Endodermal cell (in vitro differentiated cells): ENCODE results near the gene ULBP1. TPM values are rescaled to one million over a fixed set of nuclear protein-coding genes. Genes with fewer than 3 reads are reported as not detected.
"Not testable (repeated sequence)": the region's sequence is repeated elsewhere in the genome, so short reads cannot be mapped to it uniquely, and the experiment has no call there.

Source experiments
- DNase-seq: peaks from one replicate; pipeline ENCODE4 v3.0.0-alpha.2; 2017
- H3K27ac ChIP-seq: 2 replicates; pipeline ENCODE4 v1.5.1; 2013; ENCODE audit warnings: mild to moderate bottlenecking, low read depth, low read length, moderate library complexity
- H3K27me3 ChIP-seq: 2 replicates; pipeline ENCODE4 v1.6.1; 2013; ENCODE audit warnings: mild to moderate bottlenecking, low read length, moderate library complexity; ENCODE audit not compliant: insufficient read depth, control insufficient read depth, poor library complexity, severe bottlenecking
- H3K36me3 ChIP-seq: 2 replicates; pipeline ENCODE4 v1.7.0; 2013; ENCODE audit warnings: mild to moderate bottlenecking, low read length, moderate library complexity; ENCODE audit not compliant: control insufficient read depth, insufficient read depth
- H3K4me1 ChIP-seq: one replicate; pipeline ENCODE4 v1.7.0; 2013; ENCODE audit warnings: low read length; ENCODE audit not compliant: control insufficient read depth, insufficient read depth
- H3K4me3 ChIP-seq: 2 replicates; pipeline ENCODE4 v1.5.1; 2013; ENCODE audit warnings: mild to moderate bottlenecking, low read length, moderate library complexity
- H3K9ac ChIP-seq: 2 replicates; pipeline ENCODE4 v1.6.1; 2013; ENCODE audit warnings: mild to moderate bottlenecking, low read length, moderate library complexity; ENCODE audit not compliant: poor library complexity, severe bottlenecking; ENCODE audit errors: extremely low read depth
- H3K9me3 ChIP-seq: 2 replicates; pipeline ENCODE4 v1.6.1; 2013; ENCODE audit warnings: mild to moderate bottlenecking, low read length, moderate library complexity; ENCODE audit not compliant: control insufficient read depth
- H3K27ac Mint-ChIP-seq: 2 replicates; pipeline ENCODE4 v1.8.0; 2020; ENCODE audit warnings: mixed read lengths
- H3K27me3 Mint-ChIP-seq: 2 replicates; pipeline ENCODE4 v1.8.0; 2021; ENCODE audit warnings: mild to moderate bottlenecking, mixed read lengths; ENCODE audit not compliant: insufficient read depth
- H3K36me3 Mint-ChIP-seq: 2 replicates; pipeline ENCODE4 v1.8.0; 2020; ENCODE audit warnings: low read depth, mixed read lengths
- H3K4me1 Mint-ChIP-seq: 2 replicates; pipeline ENCODE4 v1.8.0; 2020; ENCODE audit warnings: mixed read lengths
- H3K4me3 Mint-ChIP-seq: 2 replicates; pipeline ENCODE4 v1.8.0; 2020; ENCODE audit warnings: mild to moderate bottlenecking, moderate library complexity, mixed read lengths
- H3K9me3 Mint-ChIP-seq: 2 replicates; pipeline ENCODE4 v1.8.0; 2020; ENCODE audit warnings: mild to moderate bottlenecking, mixed read lengths
- CTCF ChIP-seq: fragments of 200-600 bp; sonication (generic); conservative IDR thresholded peaks from 2 replicates; pipeline ENCODE4 v1.5.0; 2021; ENCODE audit warnings: antibody characterized with exemption, mild to moderate bottlenecking
- WGBS, 2 experiments: methylation state at CpG; one replicate each; pipeline versions ENCODE4 v1.1.5 to v1.1.7; 2013; ENCODE audit warnings: missing lambda C conversion rate in 2 of 2, mixed read lengths in 1 of 2; ENCODE audit not compliant: insufficient coverage in 1 of 2, insufficient read length in 1 of 2; 5-methylcytosine and 5-hydroxymethylcytosine counted together
- total RNA-seq, 2 donors: library from RNA; stranded (reverse); fragmentation: NEBNext Ultra II Directional in 1 of 2; extraction: Animal tissue kit (Norgen Biotek cat#: 25700) in 1 of 2; gene quantifications; 2 replicates in 1 of 2; 3 replicates in 1 of 2; pipeline ENCODE4 v1.2.1, GENCODE V29; 2021

The ULBP1 gene
- total RNA-seq, 2 donors from 2014 or later = 0.31 to 0.55 TPM

- Histone ChIP-seq H3K4me3 (no peak overlapping the region), H3K27ac (no peak overlapping the region), H3K27me3 (peaks cover 76% of the 10 kb centered on the region), H3K4me1 (no peaks in the 10 kb centered on the region), H3K36me3 (no peaks in the 10 kb centered on the region), H3K9ac (no peak overlapping the region), H3K9me3 (no peaks in the 10 kb centered on the region)
- H3K27me3 Mint-ChIP-seq = peaks cover 84% of the 10 kb centered on the region
- TF ChIP-seq CTCF = no peak
- no peak overlapping the region for H3K4me3 Mint-ChIP-seq
- peaks cover 2% of the 10 kb centered on the region for H3K4me1 Mint-ChIP-seq
- peak; percentile 23 for DNase-seq
- H3K9me3 Mint-ChIP-seq = peaks cover 3% of the 10 kb centered on the region
- no peak overlapping the region for H3K27ac Mint-ChIP-seq
- no peaks in the 10 kb centered on the region for H3K36me3 Mint-ChIP-seq
- WGBS, 2 experiments = 80 to 81% methylated on average over 5 to 6 of the region's 6 CpGs
Observed at GRCh38 chr6:149918151-149918905, 45.4 kb upstream of the ULBP1 start.

- H3K4me3 Mint-ChIP-seq, H3K9me3 Mint-ChIP-seq, H3K4me3 ChIP-seq, H3K9ac ChIP-seq, H3K36me3 ChIP-seq, H3K9me3 ChIP-seq, H3K36me3 Mint-ChIP-seq, H3K4me1 ChIP-seq, H3K27ac Mint-ChIP-seq, H3K4me1 Mint-ChIP-seq, H3K27ac ChIP-seq: not testable (repeated sequence)
- peak; percentile 11 for DNase-seq
- H3K27me3 ChIP-seq = peaks cover 76% of the 10 kb centered on the region
- WGBS, 2 experiments = 84 to 91% methylated on average over 4 to 8 of the region's 11 CpGs
- H3K27me3 Mint-ChIP-seq = peaks cover 84% of the 10 kb centered on the region
Observed at GRCh38 chr6:149919126-149919833, 44.5 kb upstream of the ULBP1 start.

GRCh38 chr6:149919834-149920225 lies 43.9 kb upstream of the ULBP1 start:
- H3K27me3 ChIP-seq = peaks cover 76% of the 10 kb centered on the region

More at GRCh38 chr6:149919834-149920225, 43.9 kb upstream of the ULBP1 start:
- no peak overlapping the region for H3K9ac ChIP-seq
- Mint-ChIP-seq H3K4me1 (peaks cover 2% of the 10 kb centered on the region), H3K27ac (no peak overlapping the region), H3K4me3 (no peak overlapping the region), H3K9me3 (peaks cover 6% of the 10 kb centered on the region), H3K36me3 (no peaks in the 10 kb centered on the region), H3K27me3 (peaks cover 84% of the 10 kb centered on the region)
- H3K4me3 ChIP-seq = no peak overlapping the region
- 38 to 76% methylated on average over 1 to 4 of the region's 4 CpGs for WGBS, 2 experiments
- no peaks in the 10 kb centered on the region for H3K9me3 ChIP-seq
- H3K36me3 ChIP-seq = no peaks in the 10 kb centered on the region
- H3K27ac ChIP-seq = no peak overlapping the region
- no peak for TF ChIP-seq CTCF
- no peak for DNase-seq
- H3K4me1 ChIP-seq = no peaks in the 10 kb centered on the region
